Trophoblast cell (in vitro differentiated cells and primary cell): ENCODE results near the gene PLB1.

Experiments
- DNase-seq, 2 donors: peaks; one replicate each; pipeline ENCODE4 v3.0.0-alpha.2; 2016
- H2AFZ ChIP-seq: 2 replicates; pipeline ENCODE4 v1.6.1; 2013; ENCODE audit warnings: low read length, moderate library complexity, mild to moderate bottlenecking; ENCODE audit not compliant: insufficient read depth, poor library complexity
- H2AK5ac ChIP-seq: 2 replicates; pipeline ENCODE4 v1.6.1; 2013; ENCODE audit warnings: mild to moderate bottlenecking, low read length
- H2BK120ac ChIP-seq: 2 replicates; pipeline ENCODE4 v1.6.1; 2013; ENCODE audit warnings: low read length, mild to moderate bottlenecking, moderate library complexity; ENCODE audit not compliant: insufficient read depth, poor library complexity
- H2BK12ac ChIP-seq: 2 replicates; pipeline ENCODE4 v1.6.1; 2013; ENCODE audit warnings: mild to moderate bottlenecking, low read length, moderate library complexity
- H2BK5ac ChIP-seq: 2 replicates; pipeline ENCODE4 v1.6.1; 2013; ENCODE audit warnings: low read length, low read depth, moderate library complexity, mild to moderate bottlenecking; ENCODE audit not compliant: poor library complexity
- H3K14ac ChIP-seq: 2 replicates; pipeline ENCODE4 v1.6.1; 2013; ENCODE audit warnings: mild to moderate bottlenecking, low read length
- H3K18ac ChIP-seq: 2 replicates; pipeline ENCODE4 v1.6.1; 2013; ENCODE audit warnings: mild to moderate bottlenecking, low read length
- H3K23ac ChIP-seq: 2 replicates; pipeline ENCODE4 v1.6.1; 2013; ENCODE audit warnings: low read length
- H3K27ac ChIP-seq: 2 replicates; pipeline ENCODE4 v1.5.1; 2013; ENCODE audit warnings: low read depth, mild to moderate bottlenecking, inconsistent platforms, low read length, moderate library complexity
- H3K27me3 ChIP-seq: 2 replicates; pipeline ENCODE4 v1.6.1; 2013; ENCODE audit warnings: inconsistent platforms, mild to moderate bottlenecking, low read length, moderate library complexity; ENCODE audit not compliant: insufficient read depth
- H3K36me3 ChIP-seq, 2 experiments: 1 replicate in 1 of 2; 2 replicates in 1 of 2; pipeline ENCODE4 v1.6.1; 2013; ENCODE audit warnings: low read length in 2 of 2, mild to moderate bottlenecking in 2 of 2, moderate library complexity in 1 of 2; ENCODE audit not compliant: insufficient read depth in 2 of 2, control insufficient read depth in 1 of 2
- H3K4ac ChIP-seq: 2 replicates; pipeline ENCODE4 v1.6.1; 2013; ENCODE audit warnings: low read depth, mild to moderate bottlenecking, low read length, moderate library complexity
- H3K4me1 ChIP-seq, 2 experiments: 1 replicate in 1 of 2; 2 replicates in 1 of 2; pipeline ENCODE4 v1.6.1; 2013; ENCODE audit warnings: low read length in 2 of 2, mild to moderate bottlenecking in 2 of 2, moderate library complexity in 1 of 2; ENCODE audit not compliant: insufficient read depth in 2 of 2, control insufficient read depth in 1 of 2
- H3K4me2 ChIP-seq: 2 replicates; pipeline ENCODE4 v1.6.1; 2013; ENCODE audit warnings: inconsistent platforms, mild to moderate bottlenecking, low read length, moderate library complexity
- H3K4me3 ChIP-seq: 2 replicates; pipeline ENCODE4 v1.5.1; 2013; ENCODE audit warnings: mild to moderate bottlenecking, low read depth, low read length, inconsistent platforms
- H3K79me1 ChIP-seq: one replicate; pipeline ENCODE4 v1.6.1; 2013; ENCODE audit warnings: low read length
- H3K79me2 ChIP-seq: 2 replicates; pipeline ENCODE4 v1.6.1; 2013; ENCODE audit warnings: low read length, mild to moderate bottlenecking; ENCODE audit not compliant: control insufficient read depth, insufficient read depth, poor library complexity
- H3K9ac ChIP-seq: 2 replicates; pipeline ENCODE4 v1.6.1; 2013; ENCODE audit warnings: mild to moderate bottlenecking, low read length
- H3K9me3 ChIP-seq: 2 replicates; pipeline ENCODE4 v1.6.1; 2013; ENCODE audit warnings: low read depth, mild to moderate bottlenecking, control low read depth, inconsistent platforms, low read length; ENCODE audit not compliant: insufficient read depth
- H4K12ac ChIP-seq: 2 replicates; pipeline ENCODE4 v1.6.1; 2013; ENCODE audit warnings: low read depth, mild to moderate bottlenecking, low read length, moderate library complexity
- H4K8ac ChIP-seq: 2 replicates; pipeline ENCODE4 v1.6.1; 2013; ENCODE audit warnings: low read depth, mild to moderate bottlenecking, low read length, moderate library complexity
- H4K91ac ChIP-seq: one replicate; pipeline ENCODE4 v1.6.1; 2013; ENCODE audit warnings: low read depth, mild to moderate bottlenecking, low read length, moderate library complexity
- WGBS: extraction: QIAGEN DNeasy Blood & Tissue Kit; methylation state at CpG from one replicate; pipeline ENCODE4 v1.1.7; 2013; ENCODE audit warnings: missing lambda C conversion rate; ENCODE audit not compliant: insufficient read length, insufficient coverage; ENCODE audit errors: extremely low coverage; 5-methylcytosine and 5-hydroxymethylcytosine counted together

Gene PLB1

GRCh38 chr2:28451793-28452533 lies 43.9 kb upstream of the PLB1 start:
- H3K4ac ChIP-seq, result no peak overlapping the region
- H3K79me2 ChIP-seq, result no peaks in the 10 kb centered on the region
- no peak overlapping the region for H2BK5ac ChIP-seq
- no peak overlapping the region for H3K23ac ChIP-seq
- H3K4me2 ChIP-seq, result no peak overlapping the region
- no peak overlapping the region for H4K91ac ChIP-seq
- no peak overlapping the region for H2BK12ac ChIP-seq
- no peaks in the 10 kb centered on the region for H3K36me3 ChIP-seq
- no peaks in the 10 kb centered on the region for H3K27me3 ChIP-seq
- H3K14ac ChIP-seq, result no peak overlapping the region
- no peak overlapping the region for H3K27ac ChIP-seq
- no peak overlapping the region for H2BK120ac ChIP-seq
- H2AFZ ChIP-seq, result no peak overlapping the region
- H4K12ac ChIP-seq, result no peak overlapping the region
- WGBS, result no CpG with 5 or more reads among the region's 19 CpGs
- H3K79me1 ChIP-seq, result peaks cover 4% of the 10 kb centered on the region
- H2AK5ac ChIP-seq, result no peak overlapping the region
- H4K8ac ChIP-seq, result no peak overlapping the region
- no peak overlapping the region for H3K9ac ChIP-seq
- no peaks in the 10 kb centered on the region for H3K9me3 ChIP-seq
- no peak overlapping the region for H3K18ac ChIP-seq
- no peak for DNase-seq
- peaks cover 7 to 8% of the 10 kb centered on the region in 2 experiments for H3K4me1 ChIP-seq
- no peak overlapping the region for H3K4me3 ChIP-seq

DNA sequence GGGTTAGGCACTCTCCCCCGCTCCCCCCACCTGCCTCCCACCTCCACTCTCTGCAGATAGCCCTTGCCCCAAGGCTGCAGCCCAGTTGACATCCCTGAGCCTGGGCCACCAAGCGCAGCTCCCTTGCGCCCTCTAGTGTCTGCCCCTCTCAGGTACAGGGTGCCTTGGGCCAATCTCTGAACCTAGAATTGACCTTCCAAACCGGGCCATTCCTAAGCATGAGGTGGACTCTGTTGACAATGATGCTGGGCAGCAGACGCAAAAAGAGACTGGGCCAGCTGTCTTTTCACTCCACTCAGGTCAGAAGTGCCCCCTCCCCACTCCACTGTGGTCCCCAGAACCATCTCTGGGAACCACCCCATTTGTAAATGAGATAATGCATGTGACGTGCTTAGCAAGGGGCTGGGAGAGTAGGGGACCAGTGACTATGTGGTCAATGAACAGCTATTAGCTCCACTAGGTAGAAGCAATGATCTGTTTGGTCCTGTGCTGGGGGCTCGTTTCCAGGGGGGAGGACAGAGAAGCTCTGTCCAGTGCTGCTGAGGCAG lies 43.3 kb upstream of the PLB1 start:
- Histone ChIP-seq H4K91ac (no peak overlapping the region), H3K4me2 (no peak overlapping the region), H3K79me1 (peaks cover 4% of the 10 kb centered on the region), H3K36me3 (no peaks in the 10 kb centered on the region), H3K4me1 (peaks cover 7 to 8% of the 10 kb centered on the region in 2 experiments), H3K4me3 (no peak overlapping the region), H3K9me3 (no peaks in the 10 kb centered on the region), H3K18ac (no peak overlapping the region), H3K14ac (no peak overlapping the region), H2BK12ac (no peak overlapping the region), H4K8ac (no peak overlapping the region), H3K27ac (no peak overlapping the region), H3K9ac (no peak overlapping the region), H2AK5ac (no peak overlapping the region), H3K23ac (no peak overlapping the region), H4K12ac (no peak overlapping the region), H2BK120ac (no peak overlapping the region), H2BK5ac (no peak overlapping the region), H3K27me3 (no peaks in the 10 kb centered on the region), H3K79me2 (no peaks in the 10 kb centered on the region), H2AFZ (no peak overlapping the region), H3K4ac (no peak overlapping the region)
- DNase-seq, result peak; percentile 75 to 90
- no CpG with 5 or more reads among the region's 7 CpGs for WGBS

GRCh38 chr2:28453396-28453795 lies 42.5 kb upstream of the PLB1 start:
- Histone ChIP-seq H3K79me1 (peaks cover 4% of the 10 kb centered on the region), H3K36me3 (no peaks in the 10 kb centered on the region), H3K4me2 (no peak overlapping the region), H3K27ac (no peak overlapping the region), H2AK5ac (no peak overlapping the region), H3K23ac (no peak overlapping the region), H2AFZ (no peak overlapping the region), H3K4ac (no peak overlapping the region), H4K12ac (no peak overlapping the region), H4K91ac (no peak overlapping the region), H3K18ac (no peak overlapping the region), H2BK5ac (no peak overlapping the region), H3K9ac (no peak overlapping the region), H4K8ac (no peak overlapping the region), H2BK12ac (no peak overlapping the region), H3K4me1 (peaks cover 7 to 8% of the 10 kb centered on the region in 2 experiments), H3K9me3 (no peaks in the 10 kb centered on the region), H3K27me3 (no peaks in the 10 kb centered on the region), H3K4me3 (no peak overlapping the region), H3K14ac (no peak overlapping the region), H2BK120ac (no peak overlapping the region), H3K79me2 (no peaks in the 10 kb centered on the region)
- no CpG with 5 or more reads among the region's 8 CpGs for WGBS
- DNase-seq, result no peak

DNA sequence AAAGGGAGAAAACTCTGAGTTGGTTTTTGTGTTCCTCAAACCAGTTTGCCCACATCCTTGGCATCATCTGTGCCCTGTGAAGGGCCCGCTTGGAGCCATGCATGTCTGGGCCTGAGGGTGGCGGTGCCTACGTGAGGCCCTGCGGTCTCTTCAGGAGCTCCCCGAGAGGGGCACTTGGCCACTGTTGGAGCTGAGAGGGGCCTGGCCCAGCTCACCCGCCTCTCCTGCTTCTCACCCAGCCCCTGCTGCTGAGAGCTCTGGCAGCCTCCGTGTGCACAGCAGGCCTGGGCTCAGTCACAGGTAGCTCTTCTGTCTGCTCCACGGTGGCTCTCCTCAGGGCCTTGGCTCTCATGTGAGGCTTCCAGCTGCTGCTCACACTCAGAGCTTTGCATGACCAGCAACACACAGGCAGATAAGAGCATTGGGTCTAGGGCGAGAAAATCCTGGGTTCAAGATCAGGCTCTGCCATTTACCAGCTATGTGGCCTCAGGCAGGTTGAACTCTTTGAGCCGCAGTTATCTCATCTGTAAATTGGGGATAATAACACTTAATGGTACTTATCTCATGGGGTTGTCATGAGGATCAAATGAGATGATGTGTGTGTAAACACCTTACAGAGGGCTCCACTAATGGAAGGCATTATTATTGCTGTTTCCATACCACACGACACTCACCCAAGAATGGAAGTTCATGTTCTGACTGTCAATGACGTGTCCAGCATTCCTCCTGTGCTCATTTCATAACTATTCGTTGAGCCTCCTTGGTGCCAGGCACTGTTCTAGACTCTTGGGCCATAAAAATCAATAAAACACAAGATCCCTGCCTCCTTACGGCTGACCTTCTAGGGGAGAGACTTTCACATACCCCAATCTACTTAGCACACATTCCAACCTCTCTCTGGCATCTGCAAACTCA lies 41.6 kb upstream of the PLB1 start:
- H3K4me3 ChIP-seq, result no peak overlapping the region
- H2AFZ ChIP-seq, result no peak overlapping the region
- no peak overlapping the region for H3K9ac ChIP-seq
- H3K14ac ChIP-seq, result no peak overlapping the region
- no peak overlapping the region for H3K27ac ChIP-seq
- H4K12ac ChIP-seq, result no peak overlapping the region
- no peak overlapping the region for H3K18ac ChIP-seq
- no peak overlapping the region for H2AK5ac ChIP-seq
- peak; percentile 89 to 94 for DNase-seq
- H3K23ac ChIP-seq, result no peak overlapping the region
- H3K36me3 ChIP-seq, result no peaks in the 10 kb centered on the region
- peaks cover 4% of the 10 kb centered on the region for H3K79me1 ChIP-seq
- no peak overlapping the region for H2BK120ac ChIP-seq
- no peaks in the 10 kb centered on the region for H3K27me3 ChIP-seq
- peaks cover 4 to 8% of the 10 kb centered on the region in 2 experiments for H3K4me1 ChIP-seq
- no peaks in the 10 kb centered on the region for H3K9me3 ChIP-seq
- H4K8ac ChIP-seq, result no peak overlapping the region
- no peaks in the 10 kb centered on the region for H3K79me2 ChIP-seq
- H4K91ac ChIP-seq, result no peak overlapping the region
- no peak overlapping the region for H3K4me2 ChIP-seq
- no peak overlapping the region for H2BK12ac ChIP-seq
- WGBS, result no CpG with 5 or more reads among the region's 14 CpGs
- H2BK5ac ChIP-seq, result no peak overlapping the region
- no peak overlapping the region for H3K4ac ChIP-seq
